Activated CD4-positive, alpha-beta T cell treated with anti-CD3 and anti-CD28 coated beads, Interleukin-2, amount 50 U/mL, for 48 hours (primary cell): ENCODE measurements around the gene HEMK1.

Experiments used
- DNase-seq, 2 experiments: peaks; one replicate each; pipeline ENCODE4 v3.0.0-alpha.2; 2020

The HEMK1 gene, protein sequence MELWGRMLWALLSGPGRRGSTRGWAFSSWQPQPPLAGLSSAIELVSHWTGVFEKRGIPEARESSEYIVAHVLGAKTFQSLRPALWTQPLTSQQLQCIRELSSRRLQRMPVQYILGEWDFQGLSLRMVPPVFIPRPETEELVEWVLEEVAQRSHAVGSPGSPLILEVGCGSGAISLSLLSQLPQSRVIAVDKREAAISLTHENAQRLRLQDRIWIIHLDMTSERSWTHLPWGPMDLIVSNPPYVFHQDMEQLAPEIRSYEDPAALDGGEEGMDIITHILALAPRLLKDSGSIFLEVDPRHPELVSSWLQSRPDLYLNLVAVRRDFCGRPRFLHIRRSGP

DNA sequence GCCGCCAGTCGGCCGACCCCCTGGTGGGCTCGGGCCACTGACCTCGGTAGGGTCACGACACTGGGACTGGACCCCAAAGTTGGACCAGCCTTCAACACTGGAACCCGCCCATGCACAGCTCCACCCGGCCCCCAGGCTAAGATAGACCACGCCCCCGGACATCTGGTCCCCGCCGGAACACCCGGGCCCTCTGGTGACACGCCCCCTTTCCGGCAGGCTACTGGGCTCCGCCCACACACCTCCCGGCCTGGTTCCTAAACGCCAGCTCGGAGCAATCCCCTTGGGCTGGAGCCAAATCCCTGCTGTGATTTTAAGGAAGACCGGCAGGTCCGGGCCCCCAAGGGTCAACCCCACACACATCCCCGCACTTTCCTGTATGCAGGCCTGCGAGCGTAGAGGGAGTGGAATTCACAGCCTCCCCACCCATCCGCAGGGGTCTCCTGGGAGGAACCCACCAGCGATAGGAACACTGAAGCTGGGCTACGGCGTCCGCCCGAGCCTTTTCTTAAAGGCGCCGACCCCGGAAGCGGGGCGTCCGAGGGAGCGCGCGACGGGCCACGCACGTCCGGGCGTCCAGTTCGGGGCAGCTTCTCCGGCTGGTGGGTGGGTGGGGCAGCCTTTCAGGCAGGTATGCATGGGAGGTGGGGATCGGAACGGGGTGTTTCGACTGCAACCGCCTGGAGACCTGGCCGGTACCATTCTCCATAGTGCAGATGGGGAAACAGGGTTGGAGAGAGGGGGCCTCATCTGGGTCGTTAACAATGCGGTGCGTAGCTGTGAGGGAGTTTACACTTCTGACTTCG lies at the start of gene HEMK1:
Gene HEMK1, plus strand, starts transcription at position 576 of the 803 bp plus-strand sequence. CDS start 1,583 bp downstream, outside the sequence.
- DNase-seq, result peak; percentile 97 to 99

DNA sequence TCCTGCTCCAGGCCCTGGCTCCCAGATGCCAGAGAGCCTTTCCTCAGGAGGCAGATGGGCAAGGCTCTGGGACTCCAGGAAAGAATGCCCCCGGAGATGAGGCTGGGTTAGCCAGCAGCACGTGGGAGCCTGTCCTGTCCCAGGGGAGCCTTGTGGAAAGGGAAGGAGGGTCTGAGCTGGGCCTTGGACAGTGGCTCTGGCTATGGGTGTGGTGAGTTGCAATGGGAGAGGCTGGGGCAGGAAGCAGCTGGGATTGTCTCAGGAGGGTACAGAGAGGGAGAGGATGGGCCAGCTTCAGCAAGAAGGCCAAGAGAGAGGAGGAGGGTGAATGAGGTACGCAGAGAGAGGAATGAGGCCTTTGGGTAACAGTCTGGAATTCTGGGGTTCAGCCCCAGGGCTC lies 48.5 kb upstream of the HEMK1 start:
- no peak for DNase-seq

DNA sequence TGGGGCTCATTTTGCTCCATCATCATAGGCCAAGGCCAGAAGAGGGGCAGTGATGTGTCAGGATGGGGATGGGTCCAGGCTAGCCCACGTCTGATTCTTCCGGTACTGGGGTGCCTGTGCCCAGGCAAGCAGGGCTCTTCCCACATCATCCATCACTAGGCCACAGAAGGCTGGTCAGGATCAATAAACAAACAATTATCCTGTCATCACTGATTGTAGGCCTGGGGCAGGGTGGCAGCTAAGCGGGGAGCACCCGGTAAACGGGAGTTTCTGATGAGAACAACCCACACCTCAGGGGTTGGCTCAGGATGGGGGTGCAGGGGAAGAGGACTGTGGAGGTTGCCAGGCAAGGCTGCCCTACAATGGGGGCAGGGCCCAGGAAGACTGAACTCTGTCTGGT lies 47.8 kb upstream of the HEMK1 start:
- DNase-seq, result no peak

DNA sequence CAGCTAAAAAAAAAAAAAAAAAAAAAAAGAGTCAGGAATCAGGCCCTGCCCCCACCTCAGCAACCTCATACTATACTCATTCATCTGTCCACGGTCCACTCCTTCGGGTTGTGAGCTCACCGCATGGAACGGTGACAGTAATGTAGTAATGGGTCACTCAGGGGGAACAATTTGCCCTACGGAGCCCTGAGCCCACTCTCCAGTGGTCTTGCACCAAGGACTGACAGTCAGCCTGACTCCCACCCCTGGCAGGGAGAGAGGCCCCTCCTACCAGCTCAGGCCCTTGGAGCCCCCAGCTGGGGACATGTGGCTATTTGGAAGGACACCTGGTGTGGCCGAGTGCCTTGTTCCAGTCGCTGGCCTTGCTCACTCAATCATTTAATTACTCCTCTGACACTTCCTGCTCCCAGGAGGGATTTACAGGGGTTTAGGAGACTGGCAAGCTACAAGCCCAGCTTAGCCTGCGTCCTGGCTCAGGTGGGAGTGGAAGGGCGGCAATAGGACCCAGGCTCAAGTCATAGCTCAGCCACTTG lies 46.0 kb upstream of the HEMK1 start:
- DNase-seq, result no peak

DNA sequence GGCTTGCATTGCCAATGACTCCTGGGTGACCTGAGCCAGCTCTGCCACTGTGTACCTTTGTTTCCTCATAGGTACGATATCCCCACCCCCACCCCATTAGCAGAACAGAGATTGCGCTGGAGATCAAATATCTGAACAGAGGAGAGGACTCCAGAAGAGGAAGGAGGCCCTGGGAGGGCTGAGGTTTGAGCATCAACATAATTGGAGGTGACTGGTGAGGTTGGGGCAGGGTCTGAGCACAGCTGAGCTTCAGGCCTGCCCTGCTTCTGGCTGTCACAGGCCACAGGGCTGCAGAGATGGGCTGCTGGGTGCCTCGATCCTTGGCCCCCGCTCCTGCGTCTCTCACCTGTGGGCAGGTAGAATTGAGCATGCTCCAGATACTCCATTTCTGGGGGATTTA lies 44.6 kb upstream of the HEMK1 start:
- no peak for DNase-seq

DNA sequence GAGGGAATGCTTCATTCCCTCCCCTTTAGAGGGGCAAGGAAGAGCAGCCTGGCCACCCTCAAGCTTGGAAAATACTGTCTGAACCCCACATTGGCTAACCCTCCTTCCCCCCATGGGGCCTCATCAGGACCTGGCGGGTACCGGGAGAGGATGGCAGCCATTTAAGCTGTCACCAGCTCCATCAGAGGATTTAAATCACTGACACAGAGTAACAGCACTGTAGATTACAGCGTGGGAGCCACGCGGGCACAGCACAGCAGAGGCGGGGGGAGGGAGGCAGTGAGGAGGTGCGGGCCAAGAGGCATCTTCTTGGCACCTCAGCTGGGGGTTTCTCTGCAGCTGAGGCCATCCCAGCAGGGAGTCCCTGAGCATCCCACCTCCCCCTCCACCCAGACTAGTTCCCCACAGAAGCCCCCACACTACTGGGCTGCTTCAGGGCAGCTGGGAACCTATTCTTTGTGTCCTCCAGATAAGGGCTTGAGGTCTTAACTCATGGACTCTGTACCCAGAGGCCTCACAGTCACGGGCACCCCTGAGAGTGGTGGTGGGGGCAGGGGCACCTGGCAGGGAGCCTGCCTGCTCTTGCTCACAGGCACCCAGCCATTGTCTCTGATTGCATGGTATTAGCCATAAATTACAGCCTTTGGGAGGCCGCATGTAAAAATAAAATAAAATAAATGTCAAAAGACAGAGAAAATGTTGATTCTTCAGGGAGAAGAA lies 44.0 kb upstream of the HEMK1 start:
- no peak for DNase-seq

DNA sequence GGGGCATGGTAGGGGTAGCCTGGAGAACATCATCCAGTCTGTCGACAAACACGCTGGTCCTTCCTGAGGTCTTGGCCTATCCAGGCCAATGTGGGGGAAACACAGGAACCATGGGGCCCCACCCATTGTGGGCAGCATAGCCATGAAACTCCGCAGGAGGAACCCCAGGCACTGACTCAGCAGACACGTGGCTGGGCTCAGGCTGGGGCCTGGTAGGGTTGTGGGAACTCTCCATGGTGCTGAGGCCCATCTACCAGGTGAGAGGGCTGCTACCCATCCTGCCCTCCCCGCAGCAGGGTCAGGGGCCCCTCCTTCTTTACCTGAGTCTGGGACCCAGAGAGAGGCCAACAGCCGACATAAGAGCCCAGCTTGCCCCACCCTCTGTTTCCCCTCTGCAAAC lies 43.3 kb upstream of the HEMK1 start:
- peak; percentile 71 to 76 for DNase-seq

DNA sequence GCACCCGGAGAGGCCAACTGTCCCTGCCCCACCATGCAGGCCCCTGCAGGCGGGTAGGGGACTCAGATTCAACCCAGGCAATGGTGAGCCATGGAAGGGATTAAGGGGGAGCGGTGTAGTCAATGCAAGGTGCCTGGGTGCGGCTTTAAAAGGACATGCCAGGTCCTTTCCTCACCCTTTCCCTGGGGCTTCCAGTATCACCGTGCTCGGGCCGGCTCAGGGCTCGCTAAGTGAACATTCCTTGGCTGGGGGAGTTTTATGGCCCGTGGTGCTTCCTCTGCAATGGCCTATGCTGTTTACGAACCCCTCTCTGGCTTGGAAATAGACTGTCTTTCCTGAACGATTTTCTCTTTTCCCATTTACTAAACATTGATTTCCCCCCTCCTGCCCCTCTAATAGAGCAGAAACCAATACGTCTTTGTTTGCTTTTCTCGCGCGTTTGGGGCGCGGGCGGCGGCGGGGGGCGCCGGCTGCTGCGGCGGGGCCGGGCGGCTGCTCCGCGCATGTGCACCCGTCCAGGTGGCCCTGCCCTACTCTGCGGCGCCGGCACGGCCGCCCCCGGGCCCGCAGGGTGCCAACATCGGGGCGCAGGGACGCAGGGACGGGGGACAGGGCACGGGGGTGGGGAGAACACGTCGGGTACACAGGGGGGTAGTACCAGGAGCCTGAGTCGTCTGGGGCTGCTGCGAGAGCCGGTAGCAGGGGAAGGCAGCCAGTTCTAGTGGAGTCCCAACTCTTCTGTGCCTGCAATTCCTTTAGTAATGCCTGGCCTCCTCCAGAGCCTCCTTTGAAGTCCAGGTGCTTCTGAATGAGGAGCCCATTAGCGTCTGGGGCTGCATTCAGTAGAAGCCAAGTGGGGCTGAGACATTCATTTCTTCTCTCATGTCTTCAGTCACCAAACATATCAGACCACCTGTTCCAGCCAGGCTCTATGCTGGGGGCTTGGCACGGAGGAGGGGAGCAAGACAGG lies 39.0 kb upstream of the HEMK1 start:
- no peak for DNase-seq

DNA sequence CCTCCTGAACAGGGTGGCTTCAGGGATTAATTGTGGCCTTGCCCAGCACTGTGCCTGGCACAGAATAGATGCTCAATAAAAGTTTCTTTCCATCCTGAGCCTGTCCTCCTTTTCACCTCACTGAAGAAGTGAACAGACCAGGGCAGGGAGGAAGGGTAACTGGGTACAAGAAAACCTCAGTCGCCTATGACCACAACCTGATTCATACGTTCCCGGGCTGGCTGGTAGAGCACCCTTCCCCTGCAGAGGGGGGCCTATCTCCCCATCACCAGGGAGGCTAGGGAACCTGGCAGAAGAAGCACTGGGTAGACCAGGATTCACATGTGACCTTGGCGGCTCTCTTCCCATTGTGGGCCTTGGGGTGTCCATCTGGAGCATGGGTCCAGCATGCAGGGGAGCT lies 38.1 kb upstream of the HEMK1 start:
- no peak for DNase-seq

DNA sequence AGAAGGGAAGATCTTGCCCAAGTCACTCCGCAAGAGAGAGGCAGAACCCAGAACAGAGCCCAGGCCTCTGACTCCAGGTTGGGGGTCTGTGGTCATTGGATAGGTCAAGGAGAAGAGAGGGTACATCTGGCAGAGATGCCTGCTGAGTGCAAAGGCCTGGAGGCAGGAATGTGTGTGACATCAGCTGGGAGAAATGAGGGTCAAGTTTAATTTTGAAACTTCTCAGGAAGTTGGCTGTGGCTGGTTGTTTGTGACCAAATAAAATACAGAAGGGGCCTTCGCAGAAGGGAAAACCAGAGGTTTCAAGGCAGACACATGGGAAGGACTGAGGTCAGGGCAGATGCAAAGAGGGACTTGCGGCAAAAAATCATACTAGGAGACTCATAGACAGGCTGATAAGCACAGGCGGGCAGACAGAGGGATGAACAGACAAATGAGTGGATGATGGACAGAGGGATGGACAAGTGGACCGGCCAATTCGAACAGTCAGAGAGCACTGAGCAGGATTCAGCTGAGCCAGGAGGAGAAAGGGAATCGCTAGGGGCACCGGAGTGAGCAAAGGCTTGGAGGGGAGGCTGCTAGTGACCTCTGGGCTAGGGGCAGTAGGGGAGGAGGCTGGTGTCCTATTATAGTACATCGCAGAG lies 37.1 kb upstream of the HEMK1 start:
- DNase-seq, result no peak

DNA sequence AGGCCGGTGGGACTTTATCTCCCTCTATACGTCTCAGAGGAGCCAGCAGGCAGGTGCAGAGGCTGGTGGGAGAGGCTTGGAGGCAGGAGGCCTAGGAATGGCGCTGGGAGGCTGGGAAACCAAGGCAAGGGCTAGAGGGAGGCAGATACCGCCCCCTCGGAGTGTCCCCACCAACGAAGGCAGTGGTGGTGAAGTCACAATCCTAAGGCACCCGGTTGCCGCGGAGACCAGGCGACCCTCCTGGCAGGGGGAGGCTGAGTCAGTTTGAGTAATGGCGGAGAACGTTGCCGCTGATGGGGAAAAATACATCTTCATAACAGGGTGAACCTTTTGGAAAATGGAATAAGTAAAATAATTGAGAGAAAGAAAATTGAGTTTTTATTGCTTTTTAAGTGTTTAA lies 36.0 kb upstream of the HEMK1 start:
- DNase-seq, result no peak

DNA sequence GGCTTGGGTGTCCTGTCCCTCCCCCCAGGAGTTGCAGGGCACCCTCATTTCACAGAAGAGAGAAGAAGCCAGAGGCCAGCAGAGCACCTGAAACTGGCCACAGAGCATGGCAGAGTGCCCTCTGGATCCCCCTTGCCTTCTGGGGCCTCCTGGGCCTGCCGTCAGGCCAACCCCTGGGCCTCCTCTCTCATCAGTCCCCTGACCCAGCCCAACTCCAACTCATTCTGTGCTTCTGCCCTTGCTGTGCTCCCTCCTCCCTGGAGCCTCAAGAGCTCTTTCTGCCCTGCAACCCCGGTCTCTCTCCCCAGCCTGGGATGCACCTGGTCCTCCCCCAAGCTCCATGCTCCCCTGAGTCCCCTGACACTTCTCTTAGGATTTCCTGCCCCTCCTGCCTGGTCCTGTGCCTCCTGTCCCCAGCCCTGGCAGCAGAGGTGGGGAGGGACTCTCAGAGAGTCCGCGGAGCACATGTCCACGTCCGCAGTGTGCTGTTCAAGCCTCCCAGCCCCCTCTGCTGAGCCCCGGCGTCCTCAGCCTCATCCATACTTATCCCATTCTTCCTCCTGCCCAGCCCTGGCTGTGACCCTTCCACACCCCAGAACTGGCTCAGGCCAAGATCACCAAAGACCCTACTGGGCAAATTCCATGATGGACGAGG lies 35.4 kb upstream of the HEMK1 start:
- DNase-seq, result no peak

DNA sequence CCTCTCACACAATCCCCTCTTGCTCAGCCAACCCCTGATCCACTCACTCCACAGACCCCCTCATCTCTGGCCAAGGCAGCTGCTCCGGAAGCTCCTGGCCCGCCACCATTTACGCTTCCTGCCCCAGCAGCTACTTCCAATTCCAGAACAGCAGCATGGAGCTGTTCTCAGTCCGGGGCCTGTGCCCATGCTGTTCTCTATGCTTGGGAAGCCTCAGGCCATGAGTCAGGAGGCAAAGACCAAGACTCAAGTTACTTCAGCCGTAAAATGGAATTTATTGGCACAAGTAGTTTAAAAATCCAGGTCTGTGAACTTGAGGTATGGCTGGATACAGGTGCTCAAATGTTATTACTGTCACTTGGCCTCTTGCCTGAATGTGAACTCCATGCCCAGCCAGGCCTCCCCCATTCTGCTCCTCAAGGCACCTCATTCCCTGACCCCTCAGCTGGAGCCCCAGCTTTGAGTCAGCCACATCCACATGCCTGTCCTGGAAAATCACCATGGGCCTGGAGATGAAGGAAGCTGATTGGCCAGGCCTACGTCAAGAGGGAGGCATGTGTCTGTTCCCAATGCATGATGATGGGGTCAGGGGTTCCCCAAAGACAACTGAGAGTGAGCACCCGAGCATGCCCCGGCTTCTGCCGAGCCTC lies 34.5 kb upstream of the HEMK1 start:
- no peak for DNase-seq

DNA sequence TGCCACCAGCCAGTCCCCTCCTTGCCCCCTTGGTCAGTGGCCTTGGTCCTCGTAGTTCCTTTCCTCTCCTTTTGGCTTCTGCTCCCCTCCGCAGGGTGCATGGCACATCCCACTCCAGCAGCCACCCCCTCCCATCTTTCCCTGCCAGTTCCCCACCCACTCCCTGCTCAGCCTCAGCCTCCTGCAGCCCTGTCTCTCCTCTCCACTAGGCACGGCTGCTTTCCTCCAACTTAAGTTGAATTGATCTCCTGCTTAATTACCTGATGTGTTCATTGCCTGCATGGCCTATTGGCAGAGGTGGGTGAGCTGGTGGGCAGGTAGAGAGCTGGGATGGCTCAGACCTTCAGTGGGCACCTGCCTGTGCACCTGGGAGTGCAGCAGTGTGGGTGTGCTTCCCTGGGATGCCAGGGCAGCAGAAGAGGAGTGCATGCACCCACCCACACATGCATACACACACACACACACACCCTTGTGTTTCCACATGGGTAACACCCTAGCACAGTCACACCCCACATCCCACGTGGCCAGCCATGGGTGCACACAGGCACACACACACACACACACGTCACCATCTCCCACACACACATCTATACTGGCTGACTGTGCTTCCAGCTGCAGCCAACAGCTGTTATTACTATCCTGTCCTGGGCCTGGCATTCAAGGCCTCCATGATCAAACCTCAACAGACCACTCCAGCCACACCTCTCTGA lies 32.7 kb upstream of the HEMK1 start:
- DNase-seq, result no peak

DNA sequence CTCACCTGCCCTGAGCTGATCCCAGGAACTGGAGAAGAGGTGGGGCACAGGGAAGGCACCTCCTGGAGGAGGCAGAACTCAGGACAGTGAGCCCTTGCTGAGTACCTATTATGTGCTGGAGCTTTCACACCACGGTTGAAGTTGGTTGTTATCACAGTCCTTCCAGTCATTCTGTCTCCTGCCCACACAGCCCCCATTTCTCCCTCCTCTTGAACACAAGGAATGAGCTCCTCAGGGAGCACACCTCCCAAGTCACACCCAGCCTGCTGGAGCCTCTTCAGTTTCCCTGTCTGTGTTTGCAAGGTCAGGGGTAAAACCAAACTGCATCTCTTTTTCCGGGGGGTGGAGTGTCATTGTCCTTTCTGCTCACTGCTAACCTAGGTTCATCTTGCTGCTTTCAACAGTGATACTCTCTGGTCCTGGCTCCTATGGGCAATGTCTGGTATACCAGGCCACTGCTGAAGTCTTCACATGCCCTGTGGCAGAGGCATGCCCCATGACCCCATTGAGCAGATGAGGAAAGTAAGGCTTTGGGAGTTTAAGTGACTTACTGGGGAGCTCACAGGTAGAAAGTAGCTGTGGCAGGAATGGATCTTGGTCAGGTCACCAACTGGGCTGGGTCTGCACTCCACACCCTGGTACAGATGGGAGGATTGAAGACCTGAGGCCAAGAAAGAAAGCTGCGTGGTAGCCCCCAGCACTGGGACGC lies 31.7 kb upstream of the HEMK1 start:
- no peak for DNase-seq

DNA sequence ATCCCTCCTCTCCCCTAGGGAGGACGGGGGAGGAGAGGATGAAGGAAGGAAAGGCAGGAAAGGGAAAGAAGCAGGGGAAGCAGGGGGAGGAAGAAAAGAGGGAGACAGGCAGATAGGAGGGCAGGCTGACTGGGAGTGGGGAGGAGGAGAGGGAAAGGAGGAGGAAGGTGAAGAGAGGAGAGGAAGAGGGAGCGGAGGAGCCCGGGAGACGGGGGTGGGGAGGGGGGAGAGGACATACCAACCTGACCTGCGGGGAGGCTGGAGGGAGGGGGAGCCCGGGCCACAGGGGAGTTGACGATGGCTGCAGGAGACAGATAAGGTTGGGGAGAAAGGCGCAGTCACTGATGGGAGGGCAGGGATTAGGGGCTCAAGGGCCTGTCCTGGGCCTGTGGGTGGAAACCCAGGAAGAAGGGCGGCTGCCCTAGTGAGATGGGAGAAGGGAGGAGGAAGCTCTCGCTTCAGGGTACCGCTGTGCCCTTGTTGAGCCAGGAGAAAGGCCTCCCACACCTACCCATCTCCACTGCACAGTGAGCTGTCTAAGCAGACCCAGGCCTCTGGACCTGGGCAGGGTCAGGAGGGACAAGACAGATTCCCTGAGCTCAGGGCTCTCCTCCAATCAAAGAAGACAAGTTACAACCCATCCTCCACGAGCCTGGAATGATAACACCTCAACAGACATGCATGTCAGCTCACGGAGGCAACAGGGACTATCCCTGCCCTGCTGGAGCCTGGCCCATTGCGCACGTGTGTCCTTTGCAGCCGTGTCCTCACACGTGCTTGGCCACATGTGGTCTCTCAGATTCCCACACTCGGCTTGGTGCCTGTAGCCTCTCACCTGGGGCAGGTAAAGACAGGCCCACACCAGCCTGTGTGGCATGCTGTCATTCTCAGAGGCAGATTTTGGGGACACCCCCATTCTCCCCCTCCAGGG lies 29.7 kb upstream of the HEMK1 start:
- no peak for DNase-seq

DNA sequence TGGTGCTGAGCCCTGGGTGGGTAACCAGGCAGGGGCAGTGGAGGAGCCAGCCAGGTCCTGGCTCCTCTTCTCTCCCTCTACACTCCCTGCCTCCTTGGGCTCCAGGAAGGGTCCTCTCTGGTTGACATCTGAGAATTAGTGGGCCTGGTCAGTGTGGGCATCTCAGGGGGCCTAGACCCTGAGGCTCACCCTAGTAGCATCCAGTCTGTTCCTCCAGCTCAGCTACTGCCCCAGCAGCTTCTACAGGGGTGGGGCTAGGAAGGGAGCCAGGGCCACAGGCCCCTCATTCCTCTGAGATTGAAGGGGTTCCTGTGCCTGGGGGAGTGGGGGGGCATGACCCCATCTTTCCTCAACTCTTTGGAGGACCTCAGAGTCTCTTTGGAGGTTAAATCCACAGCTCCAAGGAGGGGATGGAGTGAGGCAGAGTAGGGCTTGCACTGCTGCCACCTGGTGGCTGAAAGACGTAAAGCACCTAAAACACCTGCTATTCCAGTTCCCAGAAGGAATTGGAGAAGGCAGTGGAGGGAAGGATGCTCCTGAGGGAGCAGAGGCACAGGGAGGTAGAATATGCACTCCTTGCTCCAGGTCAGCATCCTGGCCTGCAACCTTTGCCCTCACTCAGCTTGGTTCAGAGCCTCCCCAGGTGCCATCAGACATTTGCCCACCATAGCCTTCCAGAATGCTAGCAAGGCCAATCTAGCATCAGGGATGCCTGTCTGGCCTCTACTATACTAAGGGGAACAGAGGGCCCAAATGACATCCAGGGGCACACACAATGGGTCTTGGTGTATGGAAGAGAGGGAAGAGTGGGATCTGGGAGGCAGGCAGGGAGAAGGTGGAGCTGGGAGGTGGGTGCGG lies 26.9 kb upstream of the HEMK1 start:
- DNase-seq, result peak; percentile 74 to 76
